ENCODE results near the gene TARBP2.
"Not testable (repeated sequence)": the region's sequence is repeated elsewhere in the genome, so short reads cannot be mapped to it uniquely, and the experiment has no call there.

Gene TARBP2

DNA sequence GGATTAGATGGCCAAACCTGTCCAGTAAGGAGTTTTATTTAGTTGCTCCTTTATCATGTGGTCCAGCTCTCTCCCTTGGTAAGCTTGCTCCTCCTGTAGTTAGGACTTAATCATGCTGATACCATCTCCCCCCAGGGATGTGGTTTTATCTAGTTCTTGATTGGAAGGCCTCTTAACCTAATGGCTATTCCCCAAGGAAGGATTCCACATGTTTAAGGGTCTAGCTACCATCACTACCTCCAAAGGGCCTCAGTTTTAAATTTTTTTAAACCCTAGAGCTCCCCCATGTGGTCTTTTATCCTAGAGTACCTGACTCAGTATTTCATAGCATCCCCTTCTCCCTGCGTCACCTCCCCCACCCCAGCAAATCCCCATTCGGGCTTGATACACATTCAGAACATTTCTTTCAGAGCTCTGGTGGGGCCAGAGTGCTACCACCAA lies 24.3 kb upstream of the TARBP2 start:
- DNase-seq: no peak

DNA sequence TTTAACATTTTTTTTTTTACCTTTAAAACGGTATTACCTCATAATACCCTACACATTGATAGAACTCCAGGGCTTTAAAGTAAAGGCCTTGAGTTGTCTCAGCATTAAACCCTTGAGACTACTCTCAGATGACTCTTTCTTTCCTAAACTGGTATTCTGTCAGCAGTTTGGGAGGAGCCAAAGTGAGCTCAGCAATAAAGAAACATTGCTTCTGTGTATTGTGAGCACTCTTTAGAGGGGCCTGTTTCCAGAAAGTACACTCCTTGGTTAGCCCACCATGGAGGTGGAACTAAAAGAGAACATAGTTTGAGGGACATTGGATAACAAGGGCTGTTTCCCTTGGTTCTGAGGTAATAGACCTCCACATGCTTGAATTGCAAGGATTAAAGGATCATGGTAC lies 22.2 kb upstream of the TARBP2 start:
- no peak for DNase-seq

DNA sequence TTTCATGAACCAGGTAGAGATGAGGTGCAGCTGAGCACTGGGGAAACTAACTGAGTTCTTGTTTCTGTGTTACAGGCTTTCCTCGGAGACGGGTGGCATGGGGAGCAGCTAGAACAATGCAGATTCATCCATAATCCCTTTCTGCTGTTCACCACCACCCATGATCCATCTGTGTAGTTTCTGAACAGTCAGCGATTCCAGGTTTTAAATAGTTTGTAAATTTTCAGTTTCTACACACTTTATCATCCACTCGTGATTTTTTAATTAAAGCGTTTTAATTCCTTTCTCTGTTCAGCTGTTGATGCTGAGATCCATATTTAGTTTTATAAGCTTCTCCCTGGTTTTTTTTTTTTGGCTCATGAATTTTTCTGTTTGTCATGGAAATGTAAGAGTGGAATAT lies 21.8 kb upstream of the TARBP2 start:
- DNase-seq: no peak

DNA sequence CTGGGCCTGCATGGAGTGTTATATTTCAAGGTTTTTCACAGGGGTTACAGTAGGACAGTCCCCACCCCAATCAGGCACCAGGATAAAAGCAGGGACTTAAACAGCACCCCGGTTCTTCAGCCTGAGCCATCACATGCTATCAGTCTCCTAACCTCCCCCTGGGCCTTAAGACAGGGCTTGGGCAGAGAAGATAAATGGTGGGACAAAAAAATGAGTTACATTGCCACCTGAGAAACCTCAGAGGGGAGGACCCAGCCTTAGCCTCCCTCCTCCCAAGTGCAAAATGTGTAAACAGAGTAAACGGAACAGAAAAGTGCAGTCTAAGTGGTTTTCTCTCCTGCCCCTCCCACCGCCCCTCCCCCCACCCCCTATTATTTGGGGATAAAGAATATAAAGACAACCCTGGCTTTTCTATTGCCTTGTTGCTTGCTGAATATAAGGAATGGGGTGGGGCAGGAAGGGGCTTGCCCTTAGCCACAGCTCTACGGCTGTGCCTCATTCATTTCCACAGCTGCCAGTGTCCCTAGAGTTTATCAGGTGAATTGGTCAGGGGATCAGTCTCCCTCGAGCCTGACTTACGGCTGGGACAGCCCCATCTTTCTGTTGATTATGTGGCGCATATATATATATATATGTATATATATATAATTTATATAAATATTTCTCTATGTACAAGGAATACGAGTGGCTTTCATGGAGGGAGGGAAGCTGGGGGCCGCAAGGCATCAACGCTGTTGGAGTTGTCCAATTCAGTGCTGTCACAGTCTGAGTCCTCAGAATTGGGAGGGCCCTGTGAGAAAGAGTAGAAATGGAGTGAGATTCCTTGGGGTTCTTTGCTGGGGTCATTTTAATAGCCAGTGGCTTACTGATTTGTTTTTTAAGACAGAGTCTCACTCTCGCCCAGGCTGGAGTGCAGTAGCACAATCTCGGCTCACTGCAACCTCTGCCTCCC lies 20.3 kb upstream of the TARBP2 start:
- DNase-seq: no peak

- not testable (repeated sequence) for DNase-seq
These were observed 19.6 kb upstream of the TARBP2 start for GRCh38 chr12:53481458-53481857.

DNA sequence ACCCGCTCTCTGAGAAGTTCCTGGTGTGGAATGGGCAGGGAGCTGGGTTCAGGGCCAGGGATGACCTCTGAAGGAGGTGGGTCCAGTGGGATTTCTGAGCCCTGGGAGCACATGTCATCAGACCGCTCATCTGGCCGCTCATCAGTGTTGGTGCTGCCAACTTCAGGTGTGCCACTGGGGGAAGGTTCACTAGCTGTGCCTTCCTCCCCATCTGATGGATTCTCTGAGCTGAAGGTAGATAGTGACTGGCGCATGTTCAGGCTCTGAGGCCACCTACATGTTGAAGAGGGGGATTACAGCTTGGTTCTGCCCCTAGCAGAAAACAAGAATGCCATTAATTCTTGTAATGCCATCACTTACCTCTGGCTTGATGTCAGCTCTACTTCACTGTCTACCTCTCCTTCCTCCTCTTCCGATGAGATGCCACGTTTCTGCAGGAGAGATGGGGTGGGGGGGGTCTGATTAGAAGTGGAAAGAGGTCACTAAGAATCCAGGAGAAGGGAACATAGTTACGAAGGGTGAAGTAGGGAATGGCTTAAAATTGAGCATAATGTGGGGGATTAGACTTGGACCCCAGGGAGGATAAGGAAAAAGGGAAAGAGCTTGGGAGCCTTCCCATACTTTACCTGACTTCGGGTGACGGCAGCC lies 19.0 kb upstream of the TARBP2 start:
- no peak for DNase-seq

DNA sequence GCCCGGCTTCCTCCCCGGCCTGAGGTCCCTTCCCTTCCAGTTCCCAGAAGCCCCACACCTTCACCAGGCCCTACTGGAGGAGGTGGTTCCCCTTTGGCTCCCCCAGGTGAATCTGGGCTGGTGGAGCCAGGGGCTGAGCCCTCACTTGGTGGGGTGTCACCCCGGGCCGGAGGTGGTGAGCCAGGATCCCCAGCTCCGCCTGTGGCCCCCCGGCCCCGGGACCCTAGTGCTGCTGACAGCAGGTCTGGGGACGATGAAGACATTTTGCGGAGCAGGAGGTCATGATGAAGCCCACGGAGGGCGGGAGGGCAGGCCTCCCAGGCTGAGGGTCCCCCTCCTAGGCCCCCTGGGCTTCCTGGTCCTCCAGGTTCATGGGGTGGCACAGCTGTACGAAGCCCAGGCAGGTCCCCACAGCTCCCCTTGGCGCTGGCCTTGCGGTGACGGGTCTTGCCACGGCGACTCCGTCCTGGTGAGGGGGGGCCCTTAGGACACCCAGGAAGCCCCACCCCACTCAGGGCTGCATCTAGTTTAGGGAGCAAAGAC lies 18.4 kb upstream of the TARBP2 start:
- no peak for DNase-seq

DNA sequence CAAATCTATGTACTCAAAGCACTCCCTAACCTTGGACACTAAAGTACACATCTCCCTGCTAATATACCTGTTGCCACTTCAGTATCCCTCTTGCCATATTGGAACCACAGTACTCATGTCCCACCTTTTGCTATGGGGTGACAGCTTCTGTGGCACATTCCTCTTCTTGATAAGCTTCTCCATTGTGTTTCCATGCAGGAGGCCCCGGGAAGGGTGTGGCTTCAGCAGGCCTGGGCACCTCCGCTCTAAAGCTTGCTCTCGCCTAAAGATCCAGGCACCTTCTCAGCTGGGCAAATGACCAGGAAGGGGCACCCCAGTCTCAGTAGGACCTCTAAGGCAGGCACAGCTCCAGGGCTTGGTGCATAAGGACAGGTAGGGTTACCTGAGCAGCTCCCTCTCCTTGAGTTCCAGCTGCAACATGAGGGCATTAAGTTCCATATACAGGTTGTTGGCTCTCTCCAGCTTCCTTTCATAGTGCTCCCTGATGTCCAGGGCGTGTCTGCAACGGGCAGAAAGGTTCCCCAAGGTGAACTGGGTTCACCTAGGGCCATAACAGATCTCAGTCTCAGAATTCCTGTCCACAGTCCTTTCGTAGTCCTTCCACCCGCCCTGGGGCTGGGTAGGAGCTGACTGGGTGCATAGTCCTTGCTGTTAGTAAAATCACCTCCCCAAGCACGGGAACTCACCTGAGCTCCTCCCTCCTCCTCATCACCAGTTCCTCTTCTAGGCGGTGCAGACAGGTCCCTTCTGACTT lies 17.7 kb upstream of the TARBP2 start:
- DNase-seq: no peak

- DNase-seq: no peak
These were observed 17.1 kb upstream of the TARBP2 start for GRCh38 chr12:53483979-53484377.

DNA sequence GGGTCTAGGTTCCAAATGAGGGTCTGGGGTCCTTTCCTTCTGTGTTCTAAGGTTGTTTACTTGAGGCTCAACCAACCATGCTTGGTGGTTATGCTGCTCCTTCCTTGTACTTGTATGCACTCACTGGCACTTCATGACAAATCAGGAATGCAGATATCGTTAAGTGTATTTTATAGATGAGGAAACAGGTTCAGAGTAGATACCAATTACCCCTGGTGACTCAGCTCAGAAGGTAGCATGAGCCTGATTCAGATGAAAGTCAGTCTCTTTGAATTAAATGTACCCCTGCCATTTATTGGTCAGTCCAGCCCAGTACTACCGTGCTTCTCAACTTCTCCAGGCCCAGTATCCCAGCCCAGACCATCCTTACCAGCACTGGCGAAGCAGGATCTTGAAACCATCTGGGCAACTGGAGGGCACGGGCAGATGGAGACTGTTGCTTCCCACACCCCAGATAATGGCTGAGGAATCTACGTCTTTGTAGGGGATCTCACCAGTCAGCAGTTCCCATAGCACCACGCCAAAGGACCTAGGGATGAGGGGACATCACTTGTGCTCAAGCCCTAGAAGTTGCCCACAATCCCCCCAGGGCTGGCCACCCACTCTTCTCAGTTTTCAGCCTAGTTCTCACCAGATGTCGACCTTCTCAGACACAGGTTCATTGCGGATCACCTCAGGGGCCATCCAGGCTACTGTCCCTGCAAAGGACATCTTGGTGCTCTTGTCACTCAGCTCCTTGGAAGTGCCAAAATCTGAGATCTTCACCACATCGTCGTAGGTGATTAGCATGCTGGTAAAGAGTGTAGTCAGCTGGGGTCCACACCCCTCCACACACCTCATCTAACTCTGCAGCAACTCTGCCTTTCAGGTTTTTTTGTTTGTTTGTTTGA lies 16.2 kb upstream of the TARBP2 start:
- DNase-seq: no peak

GRCh38 chr12:53485955-53486735 lies 14.9 kb upstream of the TARBP2 start:
- no peak for DNase-seq

GRCh38 chr12:53486736-53487487 lies 14.2 kb upstream of the TARBP2 start:
- DNase-seq: no peak

DNA sequence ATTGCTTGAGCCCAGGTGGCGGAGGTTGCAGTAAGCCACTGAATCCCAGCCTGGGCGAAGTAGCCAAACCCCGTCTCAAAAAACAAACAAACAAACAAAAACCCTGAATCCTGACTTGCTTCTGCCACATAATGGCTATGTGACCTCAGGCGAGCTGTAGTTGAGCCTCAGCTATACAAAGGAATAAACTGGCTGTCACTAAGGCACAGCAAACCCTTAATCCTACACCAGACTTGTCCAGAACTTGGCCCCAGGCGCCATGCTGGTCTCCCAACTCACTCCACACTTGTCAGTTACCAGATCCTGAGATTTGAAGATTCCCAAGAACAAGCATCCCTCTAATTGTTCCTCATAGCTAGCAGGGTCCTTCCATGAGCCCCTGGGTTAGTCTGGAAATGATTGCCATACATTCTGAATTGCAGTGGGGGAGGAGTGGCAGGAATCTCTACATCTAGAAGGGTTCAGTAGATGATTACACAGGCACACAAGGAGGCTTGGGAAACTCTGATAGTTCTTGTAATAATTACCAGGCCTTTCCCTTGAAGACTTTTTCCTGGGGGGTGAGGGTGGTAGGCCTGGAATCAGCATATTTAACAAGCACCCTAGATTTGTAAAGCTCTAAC lies 11.7 kb upstream of the TARBP2 start:
- no peak for DNase-seq

DNA sequence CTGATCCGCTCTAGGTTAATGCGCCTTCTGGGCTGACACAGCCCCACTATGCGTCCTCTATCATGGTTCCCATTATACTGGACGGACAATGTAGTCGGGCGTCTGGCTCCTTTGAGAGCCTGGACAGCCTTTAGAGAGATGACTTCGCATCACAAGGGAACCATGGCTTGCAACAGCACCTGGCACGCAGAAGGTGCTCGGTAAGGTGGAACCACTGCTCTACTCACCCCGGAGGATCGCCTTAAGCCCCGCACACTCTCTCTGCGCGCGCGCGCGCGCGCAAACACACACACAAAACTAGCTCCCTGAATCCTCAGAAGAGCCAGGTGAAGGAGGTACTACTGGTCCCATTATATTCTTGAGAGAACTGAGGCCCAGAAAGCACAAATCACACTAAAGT lies 8.9 kb upstream of the TARBP2 start:
- no peak for DNase-seq

DNA sequence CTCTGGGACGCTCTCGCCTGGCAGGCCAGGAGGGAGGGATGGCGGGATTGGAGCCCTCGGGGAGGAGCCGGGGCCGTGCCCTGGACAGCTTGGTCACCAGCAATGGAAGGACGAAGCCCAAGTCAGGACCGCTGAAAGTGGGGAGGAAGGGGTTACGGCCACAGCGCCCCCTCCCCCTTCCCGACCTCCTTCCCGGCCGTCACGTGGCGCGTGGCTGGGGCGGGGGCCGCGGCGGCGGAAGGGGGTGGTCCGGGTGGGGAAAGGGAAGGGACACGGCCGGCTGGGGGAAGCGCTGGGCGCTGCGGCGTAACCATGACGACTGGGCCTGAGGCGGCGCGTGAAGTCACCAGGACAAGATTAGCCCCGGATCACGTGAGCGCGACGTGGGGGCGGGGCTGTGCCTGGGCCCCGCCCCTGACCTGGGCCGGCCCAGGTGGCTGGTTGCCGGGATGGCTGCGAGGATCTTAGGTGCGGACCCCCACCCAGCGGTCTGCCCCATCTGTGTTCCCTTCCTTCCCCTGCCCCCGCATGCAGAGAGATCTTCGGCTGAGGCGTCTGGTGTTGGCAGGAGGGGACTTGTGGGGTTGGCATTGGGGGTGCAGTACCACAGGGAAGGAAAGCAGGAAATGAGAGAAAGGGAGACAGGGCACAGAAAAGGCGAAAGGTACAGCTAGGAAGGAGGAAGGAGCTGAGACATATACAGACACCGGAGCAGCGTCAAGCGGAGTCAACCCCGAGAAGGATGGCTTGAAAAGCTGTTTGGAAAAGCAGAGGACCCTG lies 8.1 kb upstream of the TARBP2 start:
- peak; percentile 89 for DNase-seq

- DNase-seq: no peak
These were observed 7.3 kb upstream of the TARBP2 start for GRCh38 chr12:53493610-53494391.

DNA sequence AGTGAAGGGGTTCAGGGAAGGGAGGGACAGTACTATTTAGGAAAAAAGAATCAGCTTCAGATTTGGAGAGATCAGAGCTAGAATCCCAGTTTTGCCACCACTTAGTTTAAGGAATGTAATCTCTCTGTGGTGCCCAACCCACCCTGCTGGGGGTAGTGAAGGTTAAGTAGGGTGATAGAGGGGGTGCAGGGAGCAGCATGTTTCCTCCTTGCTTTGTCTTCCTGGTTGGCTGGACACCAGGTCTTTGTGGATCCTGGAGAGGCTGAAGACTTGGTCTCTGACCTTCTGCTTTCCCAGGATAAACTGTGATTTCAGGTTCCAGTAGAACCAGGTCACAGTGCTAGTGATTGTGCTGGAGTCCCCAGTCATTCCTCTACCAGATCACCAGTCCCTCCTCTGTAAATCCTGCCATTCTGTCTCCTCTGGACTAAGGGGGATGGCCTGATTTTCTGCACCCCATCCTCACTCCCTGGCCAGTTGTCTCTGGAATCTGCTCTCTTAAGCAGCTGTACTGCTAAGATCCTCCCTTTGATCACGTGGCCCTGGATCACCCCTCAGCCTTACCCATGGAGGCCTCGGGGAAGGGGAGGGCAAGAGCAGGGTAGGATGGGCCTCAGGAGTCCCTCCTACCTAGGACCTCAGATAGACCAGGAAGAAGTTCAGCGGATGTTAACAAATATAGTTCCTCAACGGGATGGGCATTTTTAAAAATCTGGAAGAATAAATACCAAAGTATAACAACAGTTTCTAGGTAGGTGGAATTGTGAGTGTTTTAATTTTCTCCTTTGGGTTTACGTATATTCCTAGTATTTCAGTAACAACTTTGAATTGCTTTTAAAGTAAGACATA lies 5.0 kb upstream of the TARBP2 start:
- no peak for DNase-seq

GRCh38 chr12:53496752-53497032 lies 4.4 kb upstream of the TARBP2 start:
- DNase-seq: no peak

Measured in CD4-positive, alpha-beta T cell treated with Interferon gamma for 1 hour (primary cell).